Measurements from ENCODE around the gene KLHL2. TPM values are rescaled to one million over a fixed set of nuclear protein-coding genes. Genes with fewer than 3 reads are reported as not detected.
A peak's percentile ranks its signal among the peaks of the same experiment; 100 is the strongest.

Gene KLHL2
- total and polyA plus RNA-seq, 2 of the 13 experiments (the other 11 are each of a cell fraction or from before 2014, with no cell fraction given), result 9.2 to 17.6 TPM

GRCh38 chr4:165367040-165367439 is 159.7 kb downstream of the KLHL2 start (continued):
- TF ChIP-seq HNF1A (IDR thresholded peaks at IDR 0.05; ENCODE audit: low read depth) (no peak), HNF1A (CRISPR knock-in tag; IDR thresholded peaks at IDR 0.05; ENCODE audit: borderline replicate concordance) (peak; percentile 30; the same call in 1 of the 2 replicates), SRF (IDR thresholded peaks at IDR 0.05; ENCODE audit: low read depth, low read length) (no peak), FUBP1 (CRISPR knock-in tag; IDR thresholded peaks at IDR 0.05; ENCODE audit: borderline replicate concordance) (no peak), MTA1 (CRISPR knock-in tag; IDR thresholded peaks at IDR 0.05; ENCODE audit: borderline replicate concordance) (0 out of 2 replicates have a peak, but pooled peaks have one; percentile 26), E2F1 (CRISPR knock-in tag; IDR thresholded peaks at IDR 0.05) (no peak), TAF1 (CRISPR knock-in tag; IDR thresholded peaks at IDR 0.05) (no peak), SALL1 (CRISPR knock-in tag; IDR thresholded peaks at IDR 0.05) (peak; percentile 96), SKI (IDR thresholded peaks at IDR 0.05; ENCODE audit: partially characterized antibody) (peak; percentile 14), CREB3 (CRISPR knock-in tag; IDR thresholded peaks at IDR 0.05) (no peak), FOXJ3 (CRISPR knock-in tag; IDR thresholded peaks at IDR 0.05; ENCODE audit: borderline replicate concordance) (0 out of 2 replicates have a peak, but pooled peaks have one; percentile 57), TFAP4 (IDR thresholded peaks at IDR 0.05; ENCODE audit: borderline replicate concordance, low read depth) (peak; percentile 40; the same call in 1 of the 2 replicates), ZSCAN9 (CRISPR knock-in tag; IDR thresholded peaks at IDR 0.05; ENCODE audit: borderline replicate concordance) (0 out of 2 replicates have a peak, but pooled peaks have one; percentile 33), ZNF331 (CRISPR knock-in tag; IDR thresholded peaks at IDR 0.05) (peak; percentile 54; the same call in 1 of the 2 replicates), HNF4A (CRISPR knock-in tag; IDR thresholded peaks at IDR 0.05) (peak; percentile 89), ZNF276 (CRISPR knock-in tag; IDR thresholded peaks at IDR 0.05; ENCODE audit: low read depth) (peak; percentile 86), KDM4B (CRISPR knock-in tag; IDR thresholded peaks at IDR 0.05) (peak; percentile 74; the same call in 1 of the 2 replicates), FOSL2 (CRISPR knock-in tag; IDR thresholded peaks at IDR 0.05) (peak; percentile 90), ZNF788 (CRISPR knock-in tag; IDR thresholded peaks at IDR 0.05; ENCODE audit: borderline replicate concordance) (no peak), ZNF570 (CRISPR knock-in tag; IDR thresholded peaks at IDR 0.05; ENCODE audit: borderline replicate concordance) (no peak)
